Adrenal gland (tissue), 5 donors: ENCODE results near the gene FGF12.

Experiments used
- POLR2A ChIP-seq, 2 donors: fragments of 450-650 bp; IDR thresholded peaks; one replicate each; pipeline ENCODE4 v1.6.1; 2017; ENCODE audit warnings: antibody characterized with exemption in 2 of 2, mild to moderate bottlenecking in 2 of 2, moderate library complexity in 1 of 2
- TF ChIP-seq, protein P1 (sequence below), 6 experiments: fragments of 450-650 bp in 4 of 6; fragments of 200-600 bp in 2 of 6; sonication (generic) in 1 of 6; IDR thresholded peaks; 1 replicate in 5 of 6; 2 replicates in 1 of 6; pipeline versions ENCODE4 v1.5.1 to v1.8.0; 2016 to 2021; ENCODE audit warnings: antibody characterized with exemption in 6 of 6, mild to moderate bottlenecking in 2 of 6, moderate library complexity in 1 of 6
- donor health status: DM: no; HTN: no; CAD: no.

DNA sequence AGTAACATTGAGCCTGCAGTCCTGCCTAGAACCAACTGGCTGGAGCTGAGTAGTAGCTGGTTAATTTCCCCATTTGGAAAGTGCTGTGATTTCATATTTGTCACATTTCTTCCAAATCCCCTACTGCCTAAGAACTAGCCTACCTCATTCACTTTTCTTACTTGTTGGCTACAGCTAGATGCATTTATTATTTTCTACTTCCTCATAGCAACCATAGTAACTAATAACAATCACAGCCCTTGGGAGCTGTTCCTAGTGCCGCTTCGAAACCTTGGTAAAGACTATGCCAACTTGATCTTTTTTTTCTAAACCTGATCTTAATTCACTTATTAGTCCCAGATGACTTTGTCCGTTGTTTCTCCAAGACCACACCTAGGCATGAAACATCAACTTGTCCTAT, 240.3 kb downstream of the FGF12 start:
- TF ChIP-seq, protein P1, sequence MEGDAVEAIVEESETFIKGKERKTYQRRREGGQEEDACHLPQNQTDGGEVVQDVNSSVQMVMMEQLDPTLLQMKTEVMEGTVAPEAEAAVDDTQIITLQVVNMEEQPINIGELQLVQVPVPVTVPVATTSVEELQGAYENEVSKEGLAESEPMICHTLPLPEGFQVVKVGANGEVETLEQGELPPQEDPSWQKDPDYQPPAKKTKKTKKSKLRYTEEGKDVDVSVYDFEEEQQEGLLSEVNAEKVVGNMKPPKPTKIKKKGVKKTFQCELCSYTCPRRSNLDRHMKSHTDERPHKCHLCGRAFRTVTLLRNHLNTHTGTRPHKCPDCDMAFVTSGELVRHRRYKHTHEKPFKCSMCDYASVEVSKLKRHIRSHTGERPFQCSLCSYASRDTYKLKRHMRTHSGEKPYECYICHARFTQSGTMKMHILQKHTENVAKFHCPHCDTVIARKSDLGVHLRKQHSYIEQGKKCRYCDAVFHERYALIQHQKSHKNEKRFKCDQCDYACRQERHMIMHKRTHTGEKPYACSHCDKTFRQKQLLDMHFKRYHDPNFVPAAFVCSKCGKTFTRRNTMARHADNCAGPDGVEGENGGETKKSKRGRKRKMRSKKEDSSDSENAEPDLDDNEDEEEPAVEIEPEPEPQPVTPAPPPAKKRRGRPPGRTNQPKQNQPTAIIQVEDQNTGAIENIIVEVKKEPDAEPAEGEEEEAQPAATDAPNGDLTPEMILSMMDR (IDR thresholded peaks at IDR 0.05): no peak
- no peak for TF ChIP-seq POLR2A (IDR thresholded peaks at IDR 0.05)
